Islet of Langerhans (tissue), 1 donor: ENCODE data around the gene ADAM22.

Experiments used
- FAIRE-seq: peaks from one replicate; lab custom pipeline; 2011; peaks lifted over from hg19 to GRCh38; lab: Jason Lieb, UNC

The ADAM22 gene

DNA sequence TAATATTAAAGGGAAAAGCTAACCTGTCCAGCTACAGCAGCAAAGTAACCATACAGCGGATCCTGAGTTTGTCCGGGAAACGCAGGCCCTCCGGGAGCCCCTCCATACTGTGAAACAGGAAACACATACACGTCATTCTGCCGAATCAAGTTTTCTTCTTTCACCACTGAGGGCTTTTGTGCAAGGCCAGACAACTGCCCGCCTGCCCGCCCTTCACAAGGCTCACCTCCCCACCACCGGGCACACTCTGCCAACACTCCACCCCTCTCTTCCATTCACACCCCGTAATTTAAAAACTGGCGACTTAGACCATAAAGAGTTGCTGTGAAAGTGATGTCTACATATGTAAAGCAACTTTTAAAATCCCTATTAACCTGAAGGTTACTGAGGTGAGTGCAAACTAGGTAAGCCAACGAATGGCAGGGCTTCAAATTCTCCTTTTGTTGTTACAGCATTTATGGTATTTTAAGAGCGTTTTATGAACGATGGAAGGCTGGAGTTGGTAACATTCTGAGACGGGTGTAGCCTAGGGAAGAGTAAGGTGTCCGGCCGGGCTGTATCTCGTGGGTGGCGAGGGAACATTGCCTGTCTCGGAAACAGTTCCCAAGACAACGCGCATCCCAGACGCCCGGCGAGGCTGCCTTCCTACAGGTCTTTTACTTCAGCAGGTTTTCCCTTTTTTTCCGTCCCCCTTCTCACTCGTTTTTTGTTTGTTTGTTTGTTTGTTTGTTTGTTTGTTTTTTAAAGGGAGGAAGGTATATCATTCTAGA, 285.0 kb downstream of the ADAM22 start:
- no peak for FAIRE-seq

DNA sequence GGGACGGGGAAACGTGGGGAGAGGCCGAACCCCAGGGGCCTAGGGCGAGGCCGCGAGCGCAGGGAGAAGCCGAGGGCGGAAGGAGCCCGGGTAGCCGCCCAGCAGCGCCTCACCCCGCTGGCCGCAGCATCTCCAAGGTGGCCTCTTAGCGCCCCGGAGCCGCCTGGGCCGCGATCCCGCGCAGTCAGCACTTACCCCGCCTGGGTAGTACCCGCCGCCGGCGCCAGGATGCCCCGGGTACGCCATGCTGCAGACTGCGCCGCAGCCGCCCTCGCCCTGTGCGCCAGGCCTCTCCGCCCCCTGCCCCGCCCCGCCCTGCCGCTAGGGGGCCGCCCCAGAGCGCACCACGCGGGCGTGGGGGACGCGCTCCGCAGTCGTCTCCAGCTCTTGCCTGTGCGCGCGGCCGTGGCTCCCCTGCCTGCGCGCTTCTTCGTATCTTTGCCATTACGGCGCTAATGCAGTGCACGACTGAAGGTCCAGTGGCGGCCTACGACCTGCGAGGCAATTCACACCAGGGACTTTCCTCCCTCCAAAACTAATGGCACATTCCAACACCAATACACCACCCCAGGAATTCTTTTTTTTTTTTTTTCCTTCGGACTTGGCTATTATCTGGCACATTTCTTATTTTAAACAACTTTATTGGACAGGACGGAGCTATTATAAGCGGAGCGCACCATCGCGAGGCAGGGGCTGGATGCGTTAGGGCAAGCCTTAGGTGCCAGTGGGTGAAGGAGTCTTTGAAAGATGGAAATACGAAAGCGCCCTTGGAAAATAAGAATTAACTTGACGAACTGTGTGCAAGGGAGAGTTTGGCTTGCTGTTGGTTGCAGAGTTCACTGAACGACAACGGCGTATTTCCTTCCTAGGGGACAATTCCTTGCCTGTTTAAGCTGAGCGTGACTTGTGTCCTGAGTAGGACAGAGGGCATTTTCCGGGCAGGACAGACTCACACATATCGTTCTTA, 286.0 kb downstream of the ADAM22 start, which contains the start of gene SRI:
Gene SRI (minus strand): TSS at position 258 of the 967 bp plus-strand sequence. CDS start 12 bp downstream, at position 246.
- FAIRE-seq: no peak

DNA sequence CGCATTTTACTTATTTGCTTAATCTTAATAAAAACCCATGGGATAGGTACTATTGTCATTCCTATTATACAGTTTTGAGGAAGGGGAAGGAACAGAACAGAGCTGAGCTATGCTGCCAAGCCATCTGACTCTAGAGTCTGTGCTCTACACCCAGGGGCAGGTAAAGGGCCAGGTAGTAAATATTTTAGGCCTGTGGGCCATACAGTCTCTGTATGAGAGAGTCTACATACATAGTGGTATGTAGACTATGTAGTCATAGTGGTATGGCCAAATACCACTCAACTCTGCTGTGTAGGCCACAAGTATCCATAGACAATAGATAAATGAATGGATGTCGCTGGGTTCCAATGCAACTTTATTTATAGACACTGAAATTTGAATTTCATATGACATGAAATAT, 289.2 kb downstream of the ADAM22 start:
- no peak for FAIRE-seq

DNA sequence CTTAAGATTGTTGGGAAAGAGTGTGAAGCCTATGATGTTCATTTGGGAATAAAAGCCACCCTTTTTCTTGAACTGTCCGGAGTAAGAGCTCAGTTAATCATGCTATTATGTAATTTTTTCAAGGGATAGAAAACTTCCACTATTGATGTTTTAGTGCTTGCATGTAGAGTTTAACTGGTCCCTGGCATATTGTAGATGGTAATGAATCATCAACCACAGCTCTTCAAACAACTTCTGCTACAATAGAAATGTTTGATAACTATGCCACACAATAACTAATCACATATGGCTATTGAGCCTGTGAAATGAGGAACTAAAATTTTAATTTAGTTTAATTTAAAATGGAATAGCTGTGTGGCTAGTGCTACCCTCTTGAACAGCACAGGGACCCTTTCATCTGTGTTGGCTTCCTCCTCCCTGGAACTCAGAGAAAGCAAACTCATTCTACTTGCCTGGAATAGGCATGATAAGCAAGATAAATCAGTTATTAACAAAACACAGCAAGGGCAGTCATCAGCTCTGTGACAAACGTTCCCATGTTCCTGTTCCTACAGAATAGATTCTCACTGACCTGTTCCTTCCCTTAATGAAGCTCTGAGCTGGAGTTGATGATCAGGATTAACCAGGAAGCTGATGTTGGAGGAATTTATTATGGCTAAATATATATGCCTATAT, 290.7 kb downstream of the ADAM22 start:
- FAIRE-seq: no peak

DNA sequence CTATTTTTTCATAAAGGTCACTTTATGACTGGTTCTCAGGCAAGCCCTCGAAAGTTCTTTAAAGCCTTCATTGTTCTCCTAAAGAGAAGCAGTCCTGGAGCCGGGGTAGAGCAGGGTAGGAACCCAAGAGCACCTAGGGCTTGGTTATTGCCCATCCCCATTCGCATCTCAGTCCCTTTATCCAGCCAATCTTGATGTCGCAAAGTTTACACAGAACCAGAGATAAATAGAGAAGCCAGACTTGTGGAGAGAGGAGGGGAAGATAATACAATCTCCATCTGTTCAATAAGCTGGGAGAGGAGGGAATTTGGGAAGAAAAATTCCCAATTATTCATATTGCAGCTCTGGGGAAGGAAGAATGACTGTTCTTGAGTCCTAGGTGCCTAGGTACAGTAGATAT, 292.1 kb downstream of the ADAM22 start:
- no peak for FAIRE-seq

DNA sequence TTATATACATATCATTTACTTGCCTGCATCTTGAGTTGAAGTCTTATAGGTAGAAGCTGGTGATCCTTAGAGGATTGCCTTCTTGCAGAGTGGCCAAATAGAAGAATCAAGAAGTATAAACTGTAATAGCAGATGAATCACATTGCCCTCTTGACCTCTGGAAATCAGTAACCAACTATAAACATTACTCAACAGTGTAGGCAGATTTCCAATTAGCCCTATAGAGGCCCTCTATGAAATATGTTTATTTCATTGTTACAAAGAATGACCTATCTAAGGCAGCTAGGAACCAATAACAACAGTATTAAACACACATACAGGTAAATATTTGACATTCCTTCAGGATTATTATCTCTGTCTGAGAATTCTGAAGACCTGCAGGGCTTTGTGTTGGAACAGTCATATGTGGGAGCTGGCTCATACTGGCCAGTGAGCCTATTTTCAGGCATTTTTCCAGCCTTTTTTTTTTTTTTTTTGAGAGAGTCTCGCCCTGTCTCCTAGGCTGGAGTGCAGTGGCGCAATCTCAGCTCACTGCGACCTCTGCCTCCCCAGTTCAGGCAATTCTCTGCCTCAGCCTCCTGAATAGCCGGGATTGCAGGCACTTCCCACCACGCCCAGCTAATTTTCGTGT, 292.9 kb downstream of the ADAM22 start:
- peak; percentile 89 for FAIRE-seq

DNA sequence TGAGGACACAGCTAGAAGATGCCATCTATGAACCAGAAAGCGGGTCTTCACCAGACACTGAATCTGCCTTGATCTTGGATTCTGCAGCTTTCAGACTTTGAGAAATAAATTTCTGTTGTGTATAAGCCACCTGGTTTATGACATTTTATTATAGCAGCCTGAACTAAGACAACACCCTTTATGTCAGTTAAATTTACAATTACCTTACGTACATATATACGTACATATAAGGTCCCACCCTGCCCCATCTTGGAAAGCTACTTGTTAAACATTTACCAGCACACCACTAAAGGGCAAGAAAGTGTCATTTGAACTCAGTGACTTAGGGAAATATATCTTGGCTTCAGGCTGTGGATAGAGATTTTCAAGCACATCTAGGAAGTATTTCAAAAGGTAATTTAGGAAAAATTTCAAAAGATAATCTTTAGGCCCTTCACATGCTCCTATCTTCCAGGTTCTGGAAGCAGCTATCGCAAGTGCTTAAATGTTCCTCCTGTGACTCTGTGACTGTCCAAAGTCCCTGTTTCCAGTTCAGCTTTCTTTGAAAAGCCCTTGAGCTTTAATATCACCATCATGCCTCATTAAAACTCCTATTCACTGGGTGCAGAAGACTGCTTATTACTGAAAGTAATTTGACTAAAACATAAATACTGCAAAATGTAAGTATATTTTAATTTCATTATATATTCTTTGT, 295.4 kb downstream of the ADAM22 start:
- no peak for FAIRE-seq

DNA sequence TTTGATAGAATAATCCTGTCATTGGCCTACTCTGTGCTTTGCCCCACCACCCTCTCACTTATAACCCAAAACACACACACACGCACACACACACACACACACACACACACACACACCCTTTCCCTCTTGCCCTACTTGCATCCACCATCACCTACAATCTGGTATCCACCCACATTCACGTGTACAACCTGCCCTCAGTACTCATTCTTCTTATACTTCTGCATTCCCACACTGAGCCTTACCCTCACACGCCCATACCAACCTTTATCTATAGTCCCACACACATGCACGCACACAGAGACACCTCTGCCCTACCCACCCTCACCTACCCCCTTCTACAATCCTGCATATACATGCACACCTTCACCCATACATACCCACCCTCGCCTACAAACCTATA, 296.6 kb downstream of the ADAM22 start:
- no peak for FAIRE-seq

DNA sequence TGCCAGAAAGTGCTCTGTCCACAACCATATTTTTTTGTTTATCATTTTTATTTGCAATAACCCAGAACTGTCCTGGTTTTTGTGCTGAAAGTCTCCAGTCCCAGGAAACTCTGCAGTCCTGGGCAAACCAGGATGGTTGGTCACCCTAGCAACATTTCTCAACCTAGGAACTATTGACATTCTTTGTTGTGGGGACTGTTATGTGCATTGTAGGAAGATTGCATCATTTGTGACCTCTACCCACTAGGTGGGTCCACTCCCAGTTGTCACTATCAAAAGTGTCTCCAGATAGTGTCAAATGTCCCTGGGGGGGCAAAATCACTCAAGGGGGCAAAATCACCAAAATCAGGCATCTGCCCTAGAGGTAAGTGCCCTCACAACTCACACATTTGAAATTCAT, 299.8 kb downstream of the ADAM22 start:
- no peak for FAIRE-seq

DNA sequence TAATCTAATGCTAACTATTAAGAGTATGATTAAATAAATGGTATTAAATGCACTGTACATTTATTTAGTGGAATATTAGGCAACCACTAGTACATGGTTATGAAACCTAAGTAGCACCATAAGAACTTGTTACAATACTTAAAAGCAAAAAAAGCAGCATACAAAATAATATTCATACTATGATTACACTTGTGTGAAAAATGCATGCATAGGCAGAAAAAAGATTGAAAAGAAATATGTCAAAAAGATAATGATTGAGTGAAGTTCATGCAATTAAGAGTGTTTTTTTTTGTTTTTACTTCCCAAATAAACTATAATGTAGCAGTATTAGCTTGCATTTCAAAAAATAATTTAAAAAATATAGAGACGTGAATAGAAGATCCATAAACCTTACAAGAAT, 305.8 kb downstream of the ADAM22 start:
- FAIRE-seq: no peak

DNA sequence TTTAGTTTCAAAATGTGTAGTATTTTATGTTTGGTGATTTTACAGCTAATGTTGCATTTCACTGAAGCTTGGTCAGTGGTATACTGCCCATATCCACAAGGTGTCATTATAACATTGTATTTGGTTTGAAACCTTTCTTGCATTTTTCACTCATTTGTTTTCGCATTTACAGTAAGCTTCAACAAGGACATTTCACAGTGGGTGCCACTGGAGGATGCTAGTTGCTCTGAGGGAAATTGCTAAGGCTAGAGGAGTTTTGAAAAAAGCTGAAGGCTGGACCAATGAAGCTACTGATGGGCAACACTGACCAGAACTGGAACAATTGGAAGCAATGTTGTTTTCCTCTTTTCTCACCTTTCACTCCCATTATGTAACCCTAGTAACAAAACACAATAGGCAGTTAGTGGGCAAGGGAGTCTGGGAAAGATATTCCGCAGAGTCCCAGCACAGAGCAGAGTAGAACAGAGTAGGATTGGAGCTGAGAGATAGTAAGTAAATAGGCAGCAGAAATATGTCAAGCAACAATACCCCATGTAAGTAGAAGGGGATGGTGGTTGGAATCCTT, 309.4 kb downstream of the ADAM22 start:
- FAIRE-seq: peak; percentile 98

DNA sequence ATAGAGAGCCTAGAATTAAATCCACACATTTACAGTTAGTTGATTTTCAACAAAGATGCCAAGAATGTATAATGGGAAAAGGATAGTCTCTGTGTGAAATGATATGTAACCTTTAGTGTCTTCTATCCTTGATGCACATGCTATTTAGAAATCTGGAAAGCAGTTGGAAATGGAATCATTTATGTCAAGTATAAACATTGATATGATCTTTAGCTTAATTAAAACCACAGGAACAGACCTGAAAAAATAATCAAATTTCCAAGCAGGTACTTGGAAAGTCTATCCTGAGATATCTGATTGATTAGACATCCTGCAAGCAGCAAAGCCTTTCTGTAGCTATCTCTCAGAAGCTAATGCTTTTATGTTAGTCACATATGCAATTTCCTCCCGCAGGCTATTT, 310.2 kb downstream of the ADAM22 start:
- no peak for FAIRE-seq
